ENCODE data around the gene UGT1A8.

DNA sequence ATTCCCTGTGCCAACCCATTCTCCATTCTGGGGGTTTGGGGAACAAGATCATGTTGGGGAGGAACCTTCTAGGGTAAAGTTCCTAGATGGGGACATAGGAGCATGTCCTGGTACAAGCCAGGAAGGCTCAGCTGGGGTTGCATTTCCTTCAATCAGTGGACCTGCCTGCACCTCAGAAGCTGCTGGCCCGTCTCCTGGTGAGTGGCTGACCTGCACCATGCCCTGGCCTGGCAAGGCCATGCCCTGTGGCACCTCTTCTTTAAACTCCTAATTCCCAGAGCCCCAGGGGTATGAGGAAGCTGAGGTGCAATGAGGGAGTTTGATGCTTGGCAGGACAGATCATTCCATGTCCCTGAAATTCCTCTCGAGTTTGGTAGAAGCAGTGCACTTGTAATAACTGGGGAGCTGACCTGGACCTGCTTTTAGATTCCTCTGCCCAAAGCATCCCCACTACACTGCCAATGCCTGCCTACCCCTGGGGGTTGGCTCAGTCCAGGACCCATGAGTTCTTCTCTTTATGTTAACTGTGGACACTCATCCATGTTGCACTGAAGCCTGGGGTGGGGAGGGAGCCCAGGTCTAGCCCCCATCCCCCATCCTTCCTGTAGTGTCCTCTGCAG is 186.0 kb downstream of the UGT1A8 start:
- no peak for TF ChIP-seq GATA2 (IDR thresholded peaks at IDR 0.05; ENCODE audit: low read depth, low read length)
- TF ChIP-seq GATA3 (IDR thresholded peaks at IDR 0.05; ENCODE audit: low read depth, low read length), result no peak

Measured in SH-SY5Y (cell line).